Keratinocyte (primary cell): ENCODE results near the gene TTYH2.

Experiments
- CTCF ChIP-seq, 3 experiments: IDR thresholded peaks in 1 of 3; conservative IDR thresholded peaks in 1 of 3; optimal IDR thresholded peaks in 1 of 3; 2 replicates in 2 of 3; 3 replicates in 1 of 3; pipeline versions ENCODE3 to v1.5.1; 2011; ENCODE audit warnings: low read length in 3 of 3, mild to moderate bottlenecking in 3 of 3, moderate library complexity in 2 of 3, control low read depth in 1 of 3, inconsistent platforms in 1 of 3; ENCODE audit not compliant: insufficient read depth in 2 of 3; ENCODE audit errors: extremely low read depth in 1 of 3
- EZH2 ChIP-seq: IDR thresholded peaks from one replicate; pipeline ENCODE4 v1.6.1; 2012; ENCODE audit warnings: inconsistent platforms, mild to moderate bottlenecking, low read length, moderate library complexity

- TF ChIP-seq CTCF (optimal IDR thresholded peaks at IDR 0.05 in 1 of 3, IDR thresholded peaks at IDR 0.05 in 1 of 3, conservative IDR thresholded peaks at IDR 0.05 in 1 of 3; ENCODE audit: extremely low read depth in 1 of 3, insufficient read depth in 2 of 3, low read length in 3 of 3) (peak; percentile 93 to 99 (median 95)), EZH2 (no peak)
Measured at GRCh38 chr17:74210191-74211140, 2.9 kb upstream of the TTYH2 start.
